ENCODE data around the gene MYO1D.

DNA sequence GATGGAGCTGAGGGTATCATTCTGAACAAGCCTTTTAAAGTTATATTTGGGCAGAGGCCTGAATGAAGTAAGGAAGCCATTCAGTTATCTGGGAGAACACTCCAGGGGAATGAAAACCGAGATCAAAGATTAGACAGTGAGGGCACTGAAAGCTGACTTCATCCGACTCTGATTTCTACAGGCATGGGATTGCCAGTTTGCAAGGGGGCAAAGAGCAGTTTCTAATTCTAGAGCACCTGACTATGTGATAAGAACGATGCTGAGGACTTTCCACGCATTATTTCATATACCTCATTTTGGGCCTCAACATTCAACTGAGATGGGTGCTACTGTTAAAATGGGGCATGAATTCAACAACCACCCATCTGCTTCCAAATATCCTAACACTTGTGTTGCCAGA, 254.4 kb downstream of the MYO1D start:
- TF ChIP-seq, protein P1, sequence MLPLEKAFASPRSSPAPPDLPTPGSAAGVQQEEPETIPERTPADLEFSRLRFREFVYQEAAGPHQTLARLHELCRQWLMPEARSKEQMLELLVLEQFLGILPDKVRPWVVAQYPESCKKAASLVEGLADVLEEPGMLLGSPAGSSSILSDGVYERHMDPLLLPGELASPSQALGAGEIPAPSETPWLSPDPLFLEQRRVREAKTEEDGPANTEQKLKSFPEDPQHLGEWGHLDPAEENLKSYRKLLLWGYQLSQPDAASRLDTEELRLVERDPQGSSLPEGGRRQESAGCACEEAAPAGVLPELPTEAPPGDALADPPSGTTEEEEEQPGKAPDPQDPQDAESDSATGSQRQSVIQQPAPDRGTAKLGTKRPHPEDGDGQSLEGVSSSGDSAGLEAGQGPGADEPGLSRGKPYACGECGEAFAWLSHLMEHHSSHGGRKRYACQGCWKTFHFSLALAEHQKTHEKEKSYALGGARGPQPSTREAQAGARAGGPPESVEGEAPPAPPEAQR (CRISPR knock-in tag; IDR thresholded peaks at IDR 0.05): no peak
- TF ChIP-seq NR3C1 (CRISPR knock-in tag; conservative IDR thresholded peaks at IDR 0.05; ENCODE audit: low read depth) (no peak), ZNF219 (CRISPR knock-in tag; IDR thresholded peaks at IDR 0.05; ENCODE audit: borderline replicate concordance) (no peak), TCF7 (CRISPR knock-in tag; IDR thresholded peaks at IDR 0.05; ENCODE audit: low read depth) (no peak)
- TF ChIP-seq, protein P2, sequence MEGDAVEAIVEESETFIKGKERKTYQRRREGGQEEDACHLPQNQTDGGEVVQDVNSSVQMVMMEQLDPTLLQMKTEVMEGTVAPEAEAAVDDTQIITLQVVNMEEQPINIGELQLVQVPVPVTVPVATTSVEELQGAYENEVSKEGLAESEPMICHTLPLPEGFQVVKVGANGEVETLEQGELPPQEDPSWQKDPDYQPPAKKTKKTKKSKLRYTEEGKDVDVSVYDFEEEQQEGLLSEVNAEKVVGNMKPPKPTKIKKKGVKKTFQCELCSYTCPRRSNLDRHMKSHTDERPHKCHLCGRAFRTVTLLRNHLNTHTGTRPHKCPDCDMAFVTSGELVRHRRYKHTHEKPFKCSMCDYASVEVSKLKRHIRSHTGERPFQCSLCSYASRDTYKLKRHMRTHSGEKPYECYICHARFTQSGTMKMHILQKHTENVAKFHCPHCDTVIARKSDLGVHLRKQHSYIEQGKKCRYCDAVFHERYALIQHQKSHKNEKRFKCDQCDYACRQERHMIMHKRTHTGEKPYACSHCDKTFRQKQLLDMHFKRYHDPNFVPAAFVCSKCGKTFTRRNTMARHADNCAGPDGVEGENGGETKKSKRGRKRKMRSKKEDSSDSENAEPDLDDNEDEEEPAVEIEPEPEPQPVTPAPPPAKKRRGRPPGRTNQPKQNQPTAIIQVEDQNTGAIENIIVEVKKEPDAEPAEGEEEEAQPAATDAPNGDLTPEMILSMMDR (IDR thresholded peaks at IDR 0.05): no peak
